Melanocyte of skin (primary cell): ENCODE results near the gene SLC28A1. TPM values are rescaled to one million over a fixed set of nuclear protein-coding genes. Genes with fewer than 3 reads are reported as not detected.

Experiments used
- small RNA-seq, 2 donors: library from RNA; depleted of rRNA; stranded (forward); fragments of <200 nt; gene quantifications; one replicate each; pipeline ENCODE3, GENCODE V24; 2012
- total RNA-seq, 2 donors: library from RNA; depleted of rRNA; stranded (reverse); fragments of >200 nt; gene quantifications; 2 replicates each; pipeline ENCODE4 v1.2.3, GENCODE V29; 2012

Gene SLC28A1
- not detected for total RNA-seq

DNA sequence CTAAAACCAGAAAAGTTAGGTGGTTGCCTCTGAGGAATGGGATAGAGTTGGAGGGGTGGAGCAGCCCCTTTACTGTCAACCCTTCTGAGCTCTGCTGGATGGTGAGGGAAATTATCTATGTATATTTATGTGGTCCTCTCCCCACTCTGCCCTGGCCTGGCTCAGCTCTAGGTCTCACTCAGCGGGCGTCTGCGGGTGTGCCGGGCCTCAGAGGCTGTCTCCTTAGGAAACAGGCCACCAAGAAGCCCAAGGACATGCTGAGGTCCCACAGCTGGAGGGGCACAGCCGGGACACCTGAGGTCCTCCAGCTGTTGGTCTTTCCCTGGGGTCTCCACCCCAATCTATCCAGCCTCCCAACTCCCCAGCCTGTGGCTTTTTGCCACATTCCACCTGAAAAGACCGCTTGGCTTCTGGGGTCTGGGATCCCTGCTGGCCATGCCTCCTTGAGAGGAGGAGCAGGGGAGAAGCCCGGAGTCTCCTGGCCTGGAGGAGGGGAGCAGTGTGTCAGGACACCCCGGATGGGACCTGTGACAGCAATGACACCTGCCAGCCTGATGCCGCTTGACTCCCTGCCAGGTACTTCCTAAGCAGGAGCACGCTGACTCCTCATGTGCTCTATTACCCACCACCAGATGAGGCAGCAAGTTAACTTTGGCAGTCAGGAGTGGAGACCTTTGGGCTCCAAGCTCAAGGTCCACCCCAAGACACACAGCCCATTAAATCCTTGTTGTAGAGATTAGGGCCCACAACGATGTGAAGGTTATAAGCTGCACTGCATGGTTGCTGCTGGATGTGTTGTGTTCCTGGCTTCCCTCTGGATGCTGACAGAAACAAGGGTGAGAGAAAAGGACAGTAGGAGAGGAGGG lies at the start of gene SLC28A1:
Gene SLC28A1 (plus strand): TSS at position 747 of the 866 bp plus-strand sequence. CDS start 3,099 bp downstream, outside the sequence.

DNA sequence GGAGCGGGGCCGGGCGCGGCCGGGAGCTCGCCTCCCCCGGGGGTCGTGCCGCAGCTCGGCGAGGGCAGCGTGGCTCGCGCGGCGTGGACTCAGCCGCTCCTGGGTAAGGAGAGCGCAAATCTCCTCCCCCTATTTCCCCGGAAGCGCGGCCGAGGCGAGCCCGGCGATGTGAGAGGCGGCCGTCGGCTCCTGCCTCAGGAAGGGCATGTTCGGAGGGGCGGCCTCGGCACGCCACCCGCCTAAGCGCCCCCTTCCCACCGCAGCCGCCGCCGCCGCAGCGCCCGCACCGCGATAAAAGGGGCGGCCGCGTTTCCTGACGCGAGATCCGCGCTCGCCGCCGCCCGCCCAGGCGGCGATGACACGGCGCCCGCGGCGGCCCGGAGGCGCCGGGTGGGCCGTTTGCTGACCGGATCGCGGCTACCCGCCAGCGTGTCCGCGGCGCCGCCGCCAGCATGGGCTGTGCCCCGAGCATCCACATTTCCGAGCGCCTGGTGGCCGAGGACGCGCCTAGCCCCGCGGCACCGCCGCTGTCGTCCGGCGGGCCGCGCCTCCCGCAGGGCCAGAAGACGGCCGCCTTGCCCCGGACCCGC lies 97.3 kb downstream of the SLC28A1 start, which contains the start of gene PDE8A:
Gene PDE8A (plus strand): TSS at position 146 of the 590 bp plus-strand sequence. CDS start 307 bp downstream, at position 453.

Small RNA genes within 50 kb of the gene (small RNA-seq; reads per million reads assigned to genes)
- gene RF00402 (0 reads per million in 2 donors), gene RNU6-339P (0 to 0.06 reads per million in 2 donors), gene RNU6-796P (0 reads per million in 2 donors)

Other genes starting within 250 kb of the SLC28A1 start
- gene WDR73, start 230.4 kb upstream of the SLC28A1 start, total RNA-seq = 10 to 100 TPM; 26.8 to 33.6 TPM
- gene NMB, start 226.5 kb upstream of the SLC28A1 start, total RNA-seq = 1 to 10 TPM; 5.7 to 7.9 TPM
- 100 to 1,000 TPM in 1 of 2 donors, 10 to 100 TPM in 1; 74.7 to 123 TPM for gene SEC11A, start 168.5 kb upstream of the SLC28A1 start, total RNA-seq
- gene ZNF592, start 136.1 kb upstream of the SLC28A1 start, total RNA-seq = 10 to 100 TPM in 1 of 2 donors, 1 to 10 TPM in 1; 8.7 to 10.7 TPM
- under 1 TPM; under 0.01 to 0.34 TPM for gene ALPK3, start 67.3 kb upstream of the SLC28A1 start, total RNA-seq
- 10 to 100 TPM; 34.8 to 41.3 TPM for gene PDE8A, start 97.2 kb downstream of the SLC28A1 start, total RNA-seq